ENCODE results near the gene ANKFY1. TPM values are rescaled to one million over a fixed set of nuclear protein-coding genes. Genes with fewer than 3 reads are reported as not detected.

The ANKFY1 gene
- polyA plus RNA-seq, 3 donors = 13.5 to 46.1 (median 21.7) TPM

DNA sequence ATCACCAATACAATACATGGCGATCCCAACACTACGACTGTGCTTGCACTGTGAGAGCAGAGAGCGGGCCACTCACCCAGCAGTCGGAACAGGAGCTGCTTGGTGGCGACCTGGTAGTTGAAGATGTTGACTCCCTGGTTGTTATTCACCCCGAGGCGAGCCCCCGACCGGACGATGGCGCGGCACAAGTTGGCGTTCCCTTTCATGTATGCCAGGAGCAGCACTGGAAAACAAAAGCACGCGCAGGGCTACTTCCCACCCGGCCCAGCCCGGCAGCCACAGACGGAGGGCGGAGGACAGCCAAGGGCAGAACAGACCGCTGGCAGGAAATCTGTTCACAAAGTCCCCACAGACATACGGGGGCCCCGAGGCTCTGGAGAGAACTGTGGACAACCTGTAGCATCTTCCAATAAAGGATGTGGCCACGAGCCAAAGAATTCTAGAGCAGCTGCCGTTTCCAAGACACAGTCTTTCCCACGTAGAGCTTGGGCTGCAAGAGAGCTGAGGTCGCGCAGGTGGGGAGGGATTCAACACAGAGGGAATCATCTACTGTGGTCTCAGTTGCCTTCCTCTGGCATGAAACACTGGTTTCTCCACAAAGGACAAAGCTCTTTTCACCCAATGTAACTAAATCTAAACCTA is 93.0 kb downstream of the ANKFY1 start:
- no peaks in the 10 kb centered on the region for H3K79me2 ChIP-seq (ENCODE audit: insufficient read depth, low read length)
- H3K36me3 ChIP-seq (replicated peaks in 1 of 2; ENCODE audit: control insufficient read depth in 1 of 2, insufficient read depth in 2 of 2, low read length in 2 of 2) = peaks cover 92 to 100% of the 10 kb centered on the region in 2 donors
- no peaks in the 10 kb centered on the region for H3K27me3 Mint-ChIP-seq (ENCODE audit: low read depth in 3 of 3)
- H3K4me3 Mint-ChIP-seq = no peak overlapping the region
- H3K27me3 ChIP-seq (ENCODE audit: control insufficient read depth in 2 of 2, insufficient read depth in 2 of 2, low read length in 2 of 2) = no peaks in the 10 kb centered on the region
- H3K4me3 ChIP-seq (replicated peaks in 1 of 3; ENCODE audit: low read depth in 2 of 3, low read length in 3 of 3) = no peak overlapping the region
- H3K27ac Mint-ChIP-seq = peak overlapping the region in 1 of 7 donors; percentile 1
- no peak overlapping the region for H2AFZ ChIP-seq (ENCODE audit: insufficient read depth, low read depth, low read length, poor library complexity, severe bottlenecking)
- peaks cover 11% of the 10 kb centered on the region for H4K20me1 ChIP-seq (ENCODE audit: insufficient read depth, low read length)
- TF ChIP-seq, protein P1, sequence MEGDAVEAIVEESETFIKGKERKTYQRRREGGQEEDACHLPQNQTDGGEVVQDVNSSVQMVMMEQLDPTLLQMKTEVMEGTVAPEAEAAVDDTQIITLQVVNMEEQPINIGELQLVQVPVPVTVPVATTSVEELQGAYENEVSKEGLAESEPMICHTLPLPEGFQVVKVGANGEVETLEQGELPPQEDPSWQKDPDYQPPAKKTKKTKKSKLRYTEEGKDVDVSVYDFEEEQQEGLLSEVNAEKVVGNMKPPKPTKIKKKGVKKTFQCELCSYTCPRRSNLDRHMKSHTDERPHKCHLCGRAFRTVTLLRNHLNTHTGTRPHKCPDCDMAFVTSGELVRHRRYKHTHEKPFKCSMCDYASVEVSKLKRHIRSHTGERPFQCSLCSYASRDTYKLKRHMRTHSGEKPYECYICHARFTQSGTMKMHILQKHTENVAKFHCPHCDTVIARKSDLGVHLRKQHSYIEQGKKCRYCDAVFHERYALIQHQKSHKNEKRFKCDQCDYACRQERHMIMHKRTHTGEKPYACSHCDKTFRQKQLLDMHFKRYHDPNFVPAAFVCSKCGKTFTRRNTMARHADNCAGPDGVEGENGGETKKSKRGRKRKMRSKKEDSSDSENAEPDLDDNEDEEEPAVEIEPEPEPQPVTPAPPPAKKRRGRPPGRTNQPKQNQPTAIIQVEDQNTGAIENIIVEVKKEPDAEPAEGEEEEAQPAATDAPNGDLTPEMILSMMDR (IDR thresholded peaks at IDR 0.05) = no peak
- DNase-seq = no peak
- H3K4me2 ChIP-seq (replicated peaks; ENCODE audit: extremely low read depth, low read length, poor library complexity, severe bottlenecking) = no peak overlapping the region
- H3K9me3 ChIP-seq (replicated peaks in 1 of 2; ENCODE audit: control insufficient read depth in 1 of 2, insufficient read depth in 1 of 2, low read length in 2 of 2) = no peaks in the 10 kb centered on the region
- peaks cover 11% of the 10 kb centered on the region for H3K4me1 Mint-ChIP-seq
- no peaks in the 10 kb centered on the region for H3K9me3 Mint-ChIP-seq
- H3K4me1 ChIP-seq (ENCODE audit: control insufficient read depth in 1 of 2, insufficient read depth in 2 of 2, low read length in 2 of 2) = peaks cover 8 to 9% of the 10 kb centered on the region in 2 donors
- no peak overlapping the region for H3K27ac ChIP-seq (ENCODE audit: low read depth in 1 of 2, low read length in 2 of 2)
- 97% methylated on average over 23 of the region's 27 CpGs for WGBS (ENCODE audit: insufficient coverage)
- H3K9ac ChIP-seq (ENCODE audit: insufficient read depth, low read length, poor library complexity, severe bottlenecking) = no peak overlapping the region
- intact Hi-C loops (cut with micrococcal nuclease) = no loop called here
- peaks cover 92 to 100% of the 10 kb centered on the region in 2 donors for H3K36me3 Mint-ChIP-seq

DNA sequence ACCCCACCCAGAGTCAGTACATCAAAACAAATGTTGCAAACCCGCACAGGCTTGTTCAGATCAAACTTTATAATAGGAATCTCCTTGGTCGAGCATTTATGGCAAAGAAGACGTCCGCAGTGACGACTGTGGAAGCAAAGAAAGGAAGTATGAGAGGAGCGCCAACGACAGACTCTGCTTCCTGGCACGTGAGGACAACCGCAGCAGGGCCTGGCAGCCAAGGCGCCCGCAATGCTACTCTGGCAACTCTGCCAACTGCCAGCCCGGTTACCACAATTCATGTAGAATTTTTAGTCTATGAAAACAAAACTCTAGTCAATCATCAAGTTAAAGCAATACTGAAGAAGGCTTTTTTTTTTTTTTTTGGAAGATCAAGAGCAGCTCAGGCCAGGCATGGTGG is 96.0 kb downstream of the ANKFY1 start:
- H3K36me3 Mint-ChIP-seq = peaks cover 80 to 86% of the 10 kb centered on the region in 2 donors
- Histone ChIP-seq H3K9ac (ENCODE audit: insufficient read depth, low read length, poor library complexity, severe bottlenecking) (no peak overlapping the region), H4K20me1 (ENCODE audit: insufficient read depth, low read length) (no peaks in the 10 kb centered on the region), H3K4me1 (ENCODE audit: control insufficient read depth in 1 of 2, insufficient read depth in 2 of 2, low read length in 2 of 2) (peaks cover 27 to 29% of the 10 kb centered on the region in 2 donors), H3K4me3 (replicated peaks in 1 of 3; ENCODE audit: low read depth in 2 of 3, low read length in 3 of 3) (no peak overlapping the region), H3K36me3 (replicated peaks in 1 of 2; ENCODE audit: control insufficient read depth in 1 of 2, insufficient read depth in 2 of 2, low read length in 2 of 2) (peaks cover 79 to 90% of the 10 kb centered on the region in 2 donors), H3K79me2 (ENCODE audit: insufficient read depth, low read length) (no peaks in the 10 kb centered on the region), H3K27me3 (ENCODE audit: control insufficient read depth in 2 of 2, insufficient read depth in 2 of 2, low read length in 2 of 2) (no peaks in the 10 kb centered on the region), H3K9me3 (replicated peaks in 1 of 2; ENCODE audit: control insufficient read depth in 1 of 2, insufficient read depth in 1 of 2, low read length in 2 of 2) (no peaks in the 10 kb centered on the region), H2AFZ (ENCODE audit: insufficient read depth, low read depth, low read length, poor library complexity, severe bottlenecking) (no peak overlapping the region), H3K4me2 (replicated peaks; ENCODE audit: extremely low read depth, low read length, poor library complexity, severe bottlenecking) (no peak overlapping the region), H3K27ac (ENCODE audit: low read depth in 1 of 2, low read length in 2 of 2) (peak overlapping the region; percentile 50 to 59)
- WGBS (ENCODE audit: insufficient coverage) = 28% methylated on average over 8 of the region's 12 CpGs
- intact Hi-C loops (cut with micrococcal nuclease) = no loop called here
- DNase-seq = peak; percentile 25 to 56 (median 48)
- H3K4me3 Mint-ChIP-seq = peak overlapping the region in 1 of 2 donors; percentile 57
- peak overlapping the region in 6 of 7 donors; percentile 64 to 91 (median 84) for H3K27ac Mint-ChIP-seq
- H3K9me3 Mint-ChIP-seq = no peaks in the 10 kb centered on the region
- peaks cover 27% of the 10 kb centered on the region for H3K4me1 Mint-ChIP-seq
- no peaks in the 10 kb centered on the region for H3K27me3 Mint-ChIP-seq (ENCODE audit: low read depth in 3 of 3)
- TF ChIP-seq, protein P1 (IDR thresholded peaks at IDR 0.05) = no peak
